Ramos (cell line): ENCODE data around the gene TLR9.

ENCODE experiments used
- in situ Hi-C: fragments of 300-500 bp; cut with MboI; formaldehyde crosslinking; loops from one replicate; pipeline ENCODE4 v1.14.3; 2022; ENCODE audit warnings: low sequenced_read_pairs; ENCODE audit not compliant: unreplicated experiment

The TLR9 gene

DNA sequence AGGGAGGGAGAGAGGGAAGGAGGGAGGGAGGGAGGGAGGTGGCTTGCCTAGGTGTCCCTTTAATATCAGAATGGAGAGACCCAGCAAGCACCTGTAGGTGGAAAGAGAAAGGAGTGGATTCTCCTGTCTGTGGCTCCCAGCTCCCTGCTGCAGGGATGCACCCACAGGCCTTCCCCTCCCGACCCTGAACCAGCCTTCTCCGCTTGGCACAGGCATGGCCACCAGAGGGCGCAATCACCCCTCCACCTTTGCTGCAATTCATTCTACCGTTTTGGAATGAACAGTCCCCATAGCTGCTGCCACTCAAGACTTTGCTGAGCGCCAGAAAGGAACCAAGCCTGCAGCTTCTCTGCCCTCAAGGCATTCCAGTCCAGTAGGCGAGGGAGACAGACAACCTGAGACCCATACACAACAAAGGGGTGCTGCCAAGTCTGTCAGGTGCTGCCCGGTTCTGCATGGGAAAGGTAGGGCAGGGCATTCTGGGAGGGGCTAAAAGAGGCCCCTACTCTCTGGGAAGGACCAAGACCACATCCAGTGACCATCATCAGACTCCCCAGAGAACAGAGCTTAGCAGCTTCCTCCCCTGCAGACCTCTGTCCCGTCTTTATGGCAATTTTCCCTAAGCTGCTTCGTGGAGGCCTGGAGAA is 4.9 kb downstream of the TLR9 start:
- in situ Hi-C loops, result no loop called here

DNA sequence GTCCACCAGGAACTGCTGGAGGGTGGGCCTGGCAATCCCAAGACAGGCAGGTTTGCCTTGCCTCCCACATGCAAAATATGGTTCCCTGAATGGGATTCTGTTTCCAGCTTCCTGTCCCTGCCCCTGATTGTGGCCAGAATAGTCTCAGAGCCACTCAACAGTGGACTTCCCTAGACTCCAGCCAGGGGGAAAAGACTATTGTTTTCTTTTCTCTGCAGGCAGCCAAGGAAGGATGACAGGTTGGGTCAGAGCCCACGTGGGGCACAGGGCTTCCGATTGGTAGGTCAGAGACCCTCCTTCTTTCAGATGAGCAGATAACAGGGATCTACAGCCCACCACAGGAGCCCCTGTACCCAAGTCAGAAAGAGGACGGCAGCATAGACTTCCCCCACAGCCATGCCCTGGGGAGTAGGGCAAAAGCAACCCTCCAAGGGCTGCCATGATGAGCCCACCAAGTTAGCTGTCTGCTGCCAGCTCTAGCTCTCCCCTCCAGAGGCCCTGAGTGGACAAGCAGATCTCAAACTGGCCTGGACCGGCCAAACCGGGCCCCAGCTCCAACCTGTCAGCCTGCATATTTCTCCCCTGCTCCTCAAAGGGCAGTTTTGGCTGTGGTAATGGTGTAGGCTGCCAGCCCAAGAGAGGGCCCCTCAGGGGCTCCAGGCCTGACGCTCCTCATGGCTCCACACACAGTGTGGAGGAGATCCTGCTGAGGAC is 6.4 kb downstream of the TLR9 start:
- in situ Hi-C loops, result no loop called here

DNA sequence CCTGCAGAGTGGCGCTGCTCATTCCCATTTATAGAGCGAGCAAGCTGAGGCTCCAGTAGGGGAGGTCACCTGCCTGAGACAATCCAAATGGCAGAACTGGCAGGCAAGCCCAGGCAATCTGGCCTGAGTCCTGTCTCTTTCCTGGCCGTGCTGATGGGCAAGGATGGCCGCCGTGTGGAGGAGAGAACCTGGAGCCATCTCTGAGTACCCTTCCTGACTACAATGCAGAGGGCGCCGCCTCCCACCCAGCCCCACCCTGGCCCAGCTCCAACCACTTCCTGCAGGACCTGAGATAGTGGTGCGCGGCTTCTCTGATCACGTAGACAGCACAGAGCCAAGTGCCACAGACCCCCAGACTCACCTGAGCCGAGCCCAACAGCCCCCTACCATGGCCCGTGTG is 7.0 kb downstream of the TLR9 start:
- in situ Hi-C loops, result no loop called here

DNA sequence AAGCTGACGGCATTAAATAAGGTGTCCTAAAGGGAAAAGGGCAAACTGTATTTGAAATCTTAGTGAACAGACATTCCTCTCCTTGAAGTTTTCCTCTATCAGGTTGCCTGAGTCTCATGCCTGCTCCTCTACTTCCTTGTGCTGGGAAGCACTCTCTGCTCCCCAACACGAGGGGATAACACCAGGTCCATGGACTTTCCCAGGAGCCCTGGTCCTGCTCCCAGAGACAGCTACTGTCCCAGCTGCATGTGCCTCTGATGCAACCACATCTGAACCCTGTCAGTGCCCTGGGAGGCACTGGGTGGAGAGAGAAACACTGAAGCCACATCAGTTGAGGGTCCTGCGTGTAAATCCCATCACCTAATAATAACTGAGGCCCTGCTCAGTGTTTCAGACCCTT is 7.4 kb downstream of the TLR9 start:
- in situ Hi-C loops, result no loop called here

DNA sequence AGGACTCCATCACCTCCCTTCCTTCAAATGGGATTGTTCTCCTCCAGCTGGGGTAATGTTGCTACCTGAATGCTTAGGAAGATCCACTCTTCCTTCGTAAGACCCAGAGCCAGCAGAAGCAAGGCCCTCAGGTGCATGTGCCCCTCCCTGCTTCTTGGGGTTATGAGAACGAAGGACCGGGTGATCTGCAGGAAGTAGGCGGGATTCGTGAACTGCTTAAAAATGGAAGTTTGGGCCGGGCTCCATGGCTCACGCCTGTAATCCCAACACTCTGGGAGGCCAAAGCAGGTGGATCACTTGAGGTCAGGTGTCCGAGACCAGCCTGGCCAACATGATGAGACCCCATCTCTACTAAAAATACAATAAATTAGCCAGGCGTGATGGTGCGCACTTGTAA is 8.0 kb downstream of the TLR9 start:
- in situ Hi-C loops, result no loop called here

DNA sequence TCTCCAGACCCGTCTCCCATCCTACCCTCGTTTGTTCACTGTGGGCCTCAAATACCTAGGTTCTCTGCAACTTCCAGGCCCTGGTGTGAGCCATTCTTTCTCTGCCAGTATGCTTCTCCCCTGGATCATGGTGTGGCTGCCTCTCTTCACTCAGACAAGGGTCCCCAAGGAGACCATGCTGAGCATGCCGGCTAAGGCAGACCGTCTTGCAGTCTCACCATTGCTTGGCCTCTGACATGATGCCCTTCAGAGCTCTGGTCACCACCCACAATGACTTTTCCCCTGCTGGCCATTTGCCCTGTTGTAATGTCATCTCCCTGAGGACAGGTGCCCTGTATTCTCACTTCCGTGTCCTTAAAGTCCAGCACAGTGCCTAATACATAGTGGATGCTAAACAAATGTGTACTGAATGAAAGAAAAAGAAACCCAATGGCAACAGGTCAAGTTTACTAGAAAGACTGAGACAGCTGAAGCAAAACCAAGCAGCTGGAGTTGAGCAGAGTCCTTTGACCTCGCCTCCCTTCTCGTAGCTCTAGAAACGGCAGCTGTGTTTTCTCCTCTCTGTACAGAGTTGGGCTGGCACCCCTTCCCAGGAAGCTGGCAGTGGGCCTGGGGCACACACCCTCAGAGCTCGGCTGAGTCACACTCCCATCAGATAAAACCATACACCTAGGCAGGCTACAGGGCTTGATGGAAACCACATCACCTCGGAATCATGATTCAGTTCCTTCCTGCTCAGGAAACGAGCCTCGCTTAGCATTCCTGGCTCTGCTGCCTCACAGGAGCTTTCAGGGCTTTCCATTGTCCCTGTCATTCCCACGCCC is 8.6 kb downstream of the TLR9 start:
- in situ Hi-C loops, result no loop called here

DNA sequence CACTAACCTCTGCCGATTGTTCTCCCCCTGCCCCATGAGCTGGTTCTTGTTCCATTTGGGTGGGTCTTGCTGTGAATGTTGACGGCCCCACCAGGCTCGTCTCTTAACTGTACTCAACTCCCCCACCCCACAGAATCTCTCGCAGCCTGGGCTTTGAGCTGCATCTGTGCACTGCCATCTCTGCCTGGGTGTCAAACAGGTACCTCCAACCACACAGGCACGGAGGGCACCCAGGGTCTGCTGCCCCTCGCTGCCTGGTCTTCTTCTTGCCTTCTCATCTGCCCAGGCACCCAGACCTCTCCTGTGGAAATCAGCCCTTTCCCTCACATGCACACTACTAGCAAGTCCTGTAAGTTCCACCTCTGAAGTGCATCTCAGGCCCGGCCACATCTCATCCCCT is 10.1 kb downstream of the TLR9 start:
- in situ Hi-C loops, result no loop called here

DNA sequence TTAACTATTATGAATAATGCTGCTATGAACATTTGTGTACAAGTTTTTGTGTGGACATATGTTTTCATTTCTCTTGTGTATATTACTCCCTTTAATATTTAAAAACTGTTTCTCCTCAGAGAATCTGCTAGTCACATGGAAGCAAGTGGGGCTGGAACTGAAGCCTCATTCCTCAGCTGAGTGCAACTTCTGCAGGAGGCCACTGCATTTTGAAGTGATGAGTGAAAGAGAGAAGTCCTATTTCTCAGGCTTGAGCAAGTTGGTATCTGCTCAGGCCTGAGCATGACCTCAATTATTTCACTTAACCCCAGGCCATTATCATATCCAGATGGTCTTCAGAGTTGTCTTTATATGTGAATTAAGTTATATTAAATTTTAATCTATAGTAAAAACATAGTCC is 11.5 kb downstream of the TLR9 start:
- in situ Hi-C loops, result no loop called here

DNA sequence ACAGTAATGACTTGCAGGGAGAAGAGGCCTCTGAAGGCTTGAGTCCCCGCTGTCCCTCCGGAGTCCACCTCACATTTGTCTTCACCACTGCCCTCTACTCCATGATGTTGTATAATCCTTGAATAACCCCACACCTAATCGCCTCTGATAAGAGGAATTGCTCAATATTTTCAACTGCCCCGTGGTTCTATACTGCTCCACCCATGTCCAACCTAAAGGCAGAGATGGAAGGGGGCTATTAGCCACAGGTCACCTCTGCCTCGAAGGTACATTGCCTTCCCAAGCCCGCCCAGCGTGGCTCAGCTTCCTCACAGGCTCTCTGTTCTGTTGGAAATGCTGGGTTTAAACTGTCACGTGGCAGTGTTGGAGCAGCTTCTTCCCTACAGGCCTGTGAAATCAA is 12.4 kb downstream of the TLR9 start:
- in situ Hi-C loops, result no loop called here

DNA sequence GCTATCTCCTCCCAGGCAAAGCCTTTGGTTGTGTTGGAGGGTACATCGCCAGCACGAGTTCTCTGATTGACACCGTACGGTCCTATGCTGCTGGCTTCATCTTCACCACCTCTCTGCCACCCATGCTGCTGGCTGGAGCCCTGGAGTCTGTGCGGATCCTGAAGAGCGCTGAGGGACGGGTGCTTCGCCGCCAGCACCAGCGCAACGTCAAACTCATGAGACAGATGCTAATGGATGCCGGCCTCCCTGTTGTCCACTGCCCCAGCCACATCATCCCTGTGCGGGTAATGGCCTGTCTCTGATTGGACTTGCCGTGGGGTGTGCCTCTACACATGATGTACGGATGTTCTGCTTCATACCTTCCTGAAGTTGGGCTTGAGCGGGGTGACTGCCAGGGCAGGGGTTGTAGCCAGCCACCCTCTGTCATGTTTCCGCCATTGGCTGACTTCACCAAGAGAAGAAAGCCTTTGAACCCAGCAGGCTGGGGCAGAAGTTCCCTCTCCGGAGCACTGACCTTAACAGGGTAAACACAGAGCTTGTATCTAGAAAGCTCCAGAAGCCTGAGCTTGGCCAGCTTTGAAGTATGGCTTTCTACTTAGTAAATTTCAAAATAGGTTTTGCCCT is 14.1 kb downstream of the TLR9 start:
- in situ Hi-C loops, result no loop called here

DNA sequence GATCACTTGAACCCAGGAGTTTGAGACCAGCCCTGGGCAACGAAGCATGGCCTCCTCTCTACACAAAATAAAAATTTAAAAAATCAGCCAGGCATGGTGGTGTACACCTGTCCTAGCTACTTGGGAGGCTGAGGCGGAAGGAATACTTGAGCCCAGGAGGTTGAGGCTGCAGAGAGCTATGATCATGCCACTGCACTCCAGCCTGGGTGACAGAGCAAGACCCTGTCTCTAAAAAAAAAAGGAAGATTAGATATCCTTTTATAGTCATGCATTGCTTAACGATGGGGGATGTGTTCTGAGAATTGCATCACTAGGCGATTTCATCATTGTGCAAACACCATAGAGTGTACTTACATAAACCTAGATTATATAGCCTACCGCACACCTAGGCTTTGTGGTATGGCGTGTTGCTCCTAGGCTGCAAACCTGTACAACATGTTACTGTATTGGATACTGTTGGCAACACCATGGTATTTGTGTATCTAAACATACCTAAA is 14.8 kb downstream of the TLR9 start:
- in situ Hi-C loops, result no loop called here

DNA sequence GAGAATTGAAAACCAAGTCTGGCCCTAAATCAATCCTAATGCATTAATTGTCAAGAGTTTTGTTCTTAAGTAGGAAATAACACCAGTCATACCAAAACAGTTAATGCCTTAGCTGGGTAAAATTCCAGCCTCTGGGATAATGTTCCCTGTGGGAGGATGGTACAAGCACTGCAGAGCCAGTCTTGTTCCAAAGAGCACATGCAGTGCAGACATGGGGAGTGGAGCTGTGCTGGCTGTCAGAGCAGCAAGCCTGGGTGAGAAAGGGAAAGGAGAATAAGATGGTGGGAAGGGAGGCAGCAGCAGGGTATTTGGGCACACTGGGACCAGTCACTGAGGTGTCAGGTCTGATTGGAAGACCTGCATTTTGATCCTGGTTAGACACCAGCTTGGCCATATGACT is 15.4 kb downstream of the TLR9 start:
- in situ Hi-C loops, result no loop called here

DNA sequence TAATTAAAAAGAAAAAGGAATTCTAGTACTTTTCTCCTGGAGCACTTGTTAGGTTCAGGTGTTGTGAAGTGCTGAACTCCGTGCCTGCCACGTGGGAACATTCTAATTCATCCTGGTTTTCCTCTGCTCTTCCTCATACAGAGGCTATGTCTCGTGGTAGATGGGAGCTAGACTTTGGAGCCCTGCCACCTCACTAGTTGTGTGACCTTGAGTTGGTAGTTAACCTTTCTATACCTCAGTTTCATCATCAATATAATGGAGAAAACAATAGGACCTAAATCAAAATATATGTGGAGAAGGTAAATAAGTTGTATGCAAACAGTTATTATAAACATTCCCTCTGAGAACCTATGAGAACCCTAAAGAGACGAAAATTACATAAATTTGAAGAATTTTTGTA is 16.9 kb downstream of the TLR9 start:
- in situ Hi-C loops, result no loop called here

DNA sequence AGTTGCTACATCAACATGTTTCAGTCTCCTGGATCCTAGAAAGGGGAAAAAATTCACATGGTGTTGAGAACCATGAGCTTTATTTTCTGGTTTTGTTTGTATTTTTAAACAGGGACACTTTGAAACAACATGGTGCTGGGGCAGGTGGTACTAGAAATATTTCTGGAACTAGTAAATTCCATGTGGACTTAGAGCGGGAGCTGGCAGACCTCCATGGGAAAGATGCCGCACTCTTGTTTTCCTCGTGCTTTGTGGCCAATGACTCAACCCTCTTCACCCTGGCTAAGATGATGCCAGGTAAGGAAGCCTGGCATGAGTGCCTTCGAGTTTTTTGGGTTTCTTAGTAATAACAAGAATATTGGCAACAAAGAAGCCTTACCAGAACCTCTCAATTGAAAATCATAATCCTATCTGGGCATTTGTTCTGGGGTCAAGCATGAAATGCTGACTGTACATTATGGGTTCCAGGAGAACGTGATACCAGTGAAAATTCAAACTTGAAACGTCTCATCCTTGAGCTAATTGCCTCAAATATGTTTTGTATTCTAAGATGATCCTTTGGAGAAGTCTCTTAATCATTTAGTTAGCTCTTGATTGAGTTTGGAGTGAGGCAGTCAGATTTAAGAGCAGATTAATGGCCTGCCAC is 19.6 kb downstream of the TLR9 start:
- in situ Hi-C loops, result no loop called here

DNA sequence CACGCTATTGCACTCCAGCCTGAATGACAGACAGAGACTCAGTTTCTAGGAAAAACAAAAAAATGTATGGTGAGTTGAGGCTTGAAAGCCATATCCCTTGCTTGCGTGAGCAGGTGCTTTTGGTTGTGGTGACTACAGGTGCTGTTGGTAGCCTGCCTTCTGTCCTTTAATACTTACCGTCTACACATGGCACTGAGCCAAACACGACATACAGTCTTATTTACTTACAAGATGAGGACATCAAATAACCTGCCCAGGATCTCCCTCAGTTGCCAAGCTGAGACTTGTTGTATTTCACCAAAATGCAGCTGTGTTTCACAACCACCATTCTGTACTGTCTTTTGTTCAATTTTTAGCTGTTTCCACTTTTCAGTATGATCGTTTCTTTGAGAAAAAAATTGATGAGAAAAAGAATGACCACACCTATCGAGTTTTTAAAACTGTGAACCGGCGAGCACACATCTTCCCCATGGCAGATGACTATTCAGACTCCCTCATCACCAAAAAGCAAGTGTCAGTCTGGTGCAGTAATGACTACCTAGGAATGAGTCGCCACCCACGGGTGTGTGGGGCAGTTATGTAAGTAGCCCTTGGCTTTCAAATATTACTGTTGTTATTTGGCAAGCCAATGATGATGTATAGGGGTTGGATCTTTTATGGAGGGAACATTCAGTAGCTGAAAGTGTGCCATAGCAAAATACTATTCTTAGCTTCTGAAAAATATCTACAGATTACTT is 20.9 kb downstream of the TLR9 start:
- in situ Hi-C loops, result no loop called here

DNA sequence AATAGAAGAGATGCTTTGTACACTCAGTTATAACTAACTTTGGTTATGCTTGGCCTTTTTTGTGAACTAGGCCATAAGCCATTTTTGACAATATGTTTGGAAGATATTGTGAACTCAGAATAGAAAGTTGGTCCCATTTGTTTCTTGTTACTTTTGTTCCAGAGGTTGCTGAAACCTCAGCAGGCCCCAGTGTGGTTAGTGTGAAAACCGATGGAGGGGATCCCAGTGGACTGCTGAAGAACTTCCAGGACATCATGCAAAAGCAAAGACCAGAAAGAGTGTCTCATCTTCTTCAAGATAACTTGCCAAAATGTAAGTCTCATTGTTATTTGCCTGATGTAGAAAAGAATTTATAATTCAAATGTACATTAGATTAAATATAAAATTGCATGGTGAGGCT is 21.7 kb downstream of the TLR9 start:
- in situ Hi-C loops, result no loop called here

DNA sequence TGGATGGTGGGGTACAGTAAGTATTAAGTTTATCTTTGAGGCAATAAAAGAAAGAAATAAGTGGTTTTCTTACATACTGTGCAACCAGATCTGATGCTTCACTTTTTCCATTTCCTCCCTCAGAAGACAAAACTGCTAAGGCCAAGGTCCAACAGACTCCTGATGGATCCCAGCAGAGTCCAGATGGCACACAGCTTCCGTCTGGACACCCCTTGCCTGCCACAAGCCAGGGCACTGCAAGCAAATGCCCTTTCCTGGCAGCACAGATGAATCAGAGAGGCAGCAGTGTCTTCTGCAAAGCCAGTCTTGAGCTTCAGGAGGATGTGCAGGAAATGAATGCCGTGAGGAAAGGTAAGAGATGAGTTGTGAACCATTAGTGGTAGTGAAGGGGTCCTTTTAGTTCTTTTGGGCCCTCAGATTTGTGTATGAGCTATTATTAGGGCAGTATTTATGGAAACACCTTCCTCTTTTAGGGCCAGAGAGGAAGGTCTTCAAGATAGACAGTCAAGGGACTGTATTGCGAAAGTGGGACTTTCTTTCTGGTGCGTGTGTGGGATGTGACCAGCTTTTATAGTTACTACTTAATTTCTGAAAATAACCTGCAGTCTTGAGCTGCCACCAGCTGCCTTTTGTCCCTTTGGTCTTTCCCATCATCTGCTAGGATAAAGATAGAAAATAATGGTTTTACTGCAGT is 22.9 kb downstream of the TLR9 start:
- in situ Hi-C loops, result no loop called here

DNA sequence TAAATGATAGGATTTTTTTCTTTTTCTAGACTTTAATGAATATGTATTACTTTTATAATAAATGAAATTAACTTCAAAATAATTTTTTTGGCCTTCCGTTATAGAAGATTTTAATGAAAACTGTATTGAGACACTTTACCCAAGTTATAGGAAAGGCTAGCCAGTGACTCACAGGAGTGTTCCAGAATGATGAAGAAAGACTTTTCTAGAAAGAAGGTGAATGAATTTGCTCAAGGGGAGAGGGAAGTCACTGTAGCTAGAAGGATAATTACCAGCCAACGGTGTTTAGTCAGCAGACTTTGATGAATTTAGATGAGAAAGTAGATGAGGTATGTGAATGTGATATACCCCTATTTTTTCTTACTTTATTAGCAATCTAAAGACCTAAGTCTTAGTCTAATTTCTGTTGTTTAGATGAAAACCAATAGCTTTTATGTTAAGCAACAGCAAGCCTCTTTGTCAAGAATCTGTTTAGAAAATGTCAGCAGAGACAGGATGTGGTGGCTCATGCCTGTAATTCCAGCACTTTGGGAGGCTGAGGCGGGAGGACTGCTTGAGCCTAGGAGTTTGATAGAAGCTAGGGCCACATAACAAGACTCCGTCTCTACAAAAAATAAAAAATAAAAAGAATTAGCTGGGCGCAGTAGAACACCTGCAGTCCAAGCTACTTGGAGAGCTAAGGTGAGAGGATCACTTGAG is 24.3 kb downstream of the TLR9 start:
- in situ Hi-C loops, result no loop called here
